OCI-LY1 (cell line): ENCODE data around the gene TMEM143.

Experiments used
- H2AFZ ChIP-seq: fragments of 200-600 bp; sonication (generic), shearing (Covaris generic); 2 replicates; pipeline ENCODE4 v1.6.0; 2014; ENCODE audit warnings: antibody characterized with exemption, mild to moderate bottlenecking, low read length
- H3F3A ChIP-seq: fragments of 200-600 bp; sonication (generic), shearing (Covaris generic); 2 replicates; pipeline ENCODE4 v1.6.0; 2014; ENCODE audit warnings: mild to moderate bottlenecking, antibody characterized with exemption, low read length, moderate library complexity; ENCODE audit not compliant: insufficient read depth
- H3K27ac ChIP-seq: fragments of 200-600 bp; sonication (generic); 2 replicates; pipeline ENCODE4 v1.5.1; 2014; ENCODE audit warnings: low read length, mixed run types, mild to moderate bottlenecking, low read depth; ENCODE audit not compliant: poor library complexity, severe bottlenecking
- H3K27me3 ChIP-seq: fragments of 200-600 bp; sonication (generic); 2 replicates; pipeline ENCODE4 v1.6.0; 2014; ENCODE audit warnings: antibody characterized with exemption, mild to moderate bottlenecking, low read length, moderate library complexity; ENCODE audit not compliant: insufficient read depth
- H3K36me3 ChIP-seq: fragments of 200-600 bp; sonication (generic); 2 replicates; pipeline ENCODE4 v1.6.1; 2014; ENCODE audit warnings: mild to moderate bottlenecking, antibody characterized with exemption, low read length, moderate library complexity, mixed read lengths; ENCODE audit not compliant: insufficient read depth
- H3K4me1 ChIP-seq: fragments of 200-600 bp; sonication (generic); 2 replicates; pipeline ENCODE4 v1.5.1; 2014; ENCODE audit warnings: mild to moderate bottlenecking, low read length, moderate library complexity; ENCODE audit not compliant: insufficient read depth, severe bottlenecking
- H3K4me2 ChIP-seq: fragments of 200-600 bp; sonication (generic), shearing (Covaris generic); 2 replicates; pipeline ENCODE4 v1.6.1; 2014; ENCODE audit warnings: low read length
- H3K4me3 ChIP-seq: fragments of 200-600 bp; sonication (generic); 2 replicates; pipeline ENCODE4 v1.5.1; 2014; ENCODE audit warnings: low read length, low read depth, mild to moderate bottlenecking, mixed read lengths; ENCODE audit not compliant: poor library complexity, severe bottlenecking
- H3K79me2 ChIP-seq: fragments of 200-600 bp; shearing (Covaris generic); 2 replicates; pipeline ENCODE4 v1.6.1; 2016; ENCODE audit warnings: mixed run types, low read length, mixed read lengths; ENCODE audit not compliant: insufficient read depth
- H3K9ac ChIP-seq: fragments of 200-600 bp; sonication (generic), shearing (Covaris generic); 2 replicates; pipeline ENCODE4 v1.6.1; 2014; ENCODE audit warnings: mild to moderate bottlenecking, low read length, mixed read lengths
- H3K9me2 ChIP-seq: fragments of 200-600 bp; sonication (generic), shearing (Covaris generic); 2 replicates; pipeline ENCODE4 v1.6.1; 2014; ENCODE audit warnings: low read depth, mild to moderate bottlenecking, low read length, mixed read lengths
- H3K9me3 ChIP-seq: fragments of 200-600 bp; shearing (Covaris generic); 2 replicates; pipeline ENCODE4 v1.6.1; 2014; ENCODE audit warnings: low read length, mixed read lengths
- H4K20me1 ChIP-seq: fragments of 200-600 bp; sonication (generic), shearing (Covaris generic); 2 replicates; pipeline ENCODE4 v1.6.0; 2016; ENCODE audit warnings: mild to moderate bottlenecking, low read length; ENCODE audit not compliant: insufficient read depth
- CTCF ChIP-seq: fragments of 200-600 bp; sonication (generic), shearing (Covaris generic); IDR thresholded peaks from 2 replicates; pipeline ENCODE4 v1.5.1; 2017; ENCODE audit warnings: mild to moderate bottlenecking, antibody characterized with exemption, low read length, moderate library complexity, mixed read lengths
- EZH2 ChIP-seq: fragments of 200-600 bp; sonication (generic), shearing (Covaris generic); IDR thresholded peaks from 2 replicates; pipeline ENCODE4 v1.8.0; 2017; ENCODE audit warnings: borderline replicate concordance, mixed run types, mild to moderate bottlenecking, antibody characterized with exemption, low read length, moderate library complexity, mixed read lengths

The TMEM143 gene

GRCh38 chr19:48367855-48368254 is 4.1 kb upstream of the TMEM143 start:
- no peak overlapping the region for H3K9ac ChIP-seq
- no peaks in the 10 kb centered on the region for H3K9me3 ChIP-seq
- H3F3A ChIP-seq, result no peaks in the 10 kb centered on the region
- TF ChIP-seq CTCF (no peak), EZH2 (no peak)
- H3K9me2 ChIP-seq, result no peaks in the 10 kb centered on the region
- H3K36me3 ChIP-seq, result no peaks in the 10 kb centered on the region
- H3K4me1 ChIP-seq, result peaks cover 12% of the 10 kb centered on the region
- no peak overlapping the region for H2AFZ ChIP-seq
- no peak overlapping the region for H3K4me2 ChIP-seq
- H3K4me3 ChIP-seq, result no peak overlapping the region
- no peaks in the 10 kb centered on the region for H3K79me2 ChIP-seq
- H3K27ac ChIP-seq, result no peak overlapping the region
- no peaks in the 10 kb centered on the region; the same call in 1 of the 2 replicates for H3K27me3 ChIP-seq
- no peaks in the 10 kb centered on the region for H4K20me1 ChIP-seq

- TF ChIP-seq CTCF (no peak), EZH2 (no peak)
- Histone ChIP-seq H3F3A (no peaks in the 10 kb centered on the region), H3K4me2 (no peak overlapping the region), H3K4me1 (peaks cover 16% of the 10 kb centered on the region), H3K79me2 (no peaks in the 10 kb centered on the region), H2AFZ (no peak overlapping the region), H3K36me3 (no peaks in the 10 kb centered on the region), H3K9me3 (no peaks in the 10 kb centered on the region), H3K27me3 (no peaks in the 10 kb centered on the region; the same call in 1 of the 2 replicates), H3K9ac (no peak overlapping the region), H4K20me1 (no peaks in the 10 kb centered on the region), H3K4me3 (no peak overlapping the region), H3K27ac (no peak overlapping the region), H3K9me2 (no peaks in the 10 kb centered on the region)
These were observed 1.9 kb upstream of the TMEM143 start for GRCh38 chr19:48365602-48366001.

GRCh38 chr19:48364598-48365348 is 1.0 kb upstream of the TMEM143 start:
- H3K4me3 ChIP-seq, result peak overlapping the region; percentile 71
- peak overlapping the region; percentile 98 for H3K4me2 ChIP-seq
- H3K27ac ChIP-seq, result peak overlapping the region; percentile 78
- H3K79me2 ChIP-seq, result no peaks in the 10 kb centered on the region
- H3K4me1 ChIP-seq, result peaks cover 16% of the 10 kb centered on the region
- H3K36me3 ChIP-seq, result no peaks in the 10 kb centered on the region
- H4K20me1 ChIP-seq, result no peaks in the 10 kb centered on the region
- H3K9me3 ChIP-seq, result no peaks in the 10 kb centered on the region
- no peaks in the 10 kb centered on the region for H3F3A ChIP-seq
- no peak overlapping the region for H2AFZ ChIP-seq
- no peaks in the 10 kb centered on the region; the same call in 1 of the 2 replicates for H3K27me3 ChIP-seq
- H3K9me2 ChIP-seq, result no peaks in the 10 kb centered on the region
- TF ChIP-seq EZH2 (no peak), CTCF (no peak)
- peak overlapping the region; percentile 84 for H3K9ac ChIP-seq
